Trophoblast cell (in vitro differentiated cells and primary cell): Measurements from ENCODE around the gene CHST6.

ENCODE experiments used
- DNase-seq, 2 donors: peaks; one replicate each; pipeline ENCODE4 v3.0.0-alpha.2; 2016
- H2AFZ ChIP-seq: 2 replicates; pipeline ENCODE4 v1.6.1; 2013; ENCODE audit warnings: low read length, moderate library complexity, mild to moderate bottlenecking; ENCODE audit not compliant: insufficient read depth, poor library complexity
- H2AK5ac ChIP-seq: 2 replicates; pipeline ENCODE4 v1.6.1; 2013; ENCODE audit warnings: mild to moderate bottlenecking, low read length
- H2BK120ac ChIP-seq: 2 replicates; pipeline ENCODE4 v1.6.1; 2013; ENCODE audit warnings: low read length, mild to moderate bottlenecking, moderate library complexity; ENCODE audit not compliant: insufficient read depth, poor library complexity
- H2BK12ac ChIP-seq: 2 replicates; pipeline ENCODE4 v1.6.1; 2013; ENCODE audit warnings: mild to moderate bottlenecking, low read length, moderate library complexity
- H2BK5ac ChIP-seq: 2 replicates; pipeline ENCODE4 v1.6.1; 2013; ENCODE audit warnings: low read length, low read depth, moderate library complexity, mild to moderate bottlenecking; ENCODE audit not compliant: poor library complexity
- H3K14ac ChIP-seq: 2 replicates; pipeline ENCODE4 v1.6.1; 2013; ENCODE audit warnings: mild to moderate bottlenecking, low read length
- H3K18ac ChIP-seq: 2 replicates; pipeline ENCODE4 v1.6.1; 2013; ENCODE audit warnings: mild to moderate bottlenecking, low read length
- H3K23ac ChIP-seq: 2 replicates; pipeline ENCODE4 v1.6.1; 2013; ENCODE audit warnings: low read length
- H3K27ac ChIP-seq: 2 replicates; pipeline ENCODE4 v1.5.1; 2013; ENCODE audit warnings: low read depth, mild to moderate bottlenecking, inconsistent platforms, low read length, moderate library complexity
- H3K27me3 ChIP-seq: 2 replicates; pipeline ENCODE4 v1.6.1; 2013; ENCODE audit warnings: inconsistent platforms, mild to moderate bottlenecking, low read length, moderate library complexity; ENCODE audit not compliant: insufficient read depth
- H3K36me3 ChIP-seq, 2 experiments: 1 replicate in 1 of 2; 2 replicates in 1 of 2; pipeline ENCODE4 v1.6.1; 2013; ENCODE audit warnings: low read length in 2 of 2, mild to moderate bottlenecking in 2 of 2, moderate library complexity in 1 of 2; ENCODE audit not compliant: insufficient read depth in 2 of 2, control insufficient read depth in 1 of 2
- H3K4ac ChIP-seq: 2 replicates; pipeline ENCODE4 v1.6.1; 2013; ENCODE audit warnings: low read depth, mild to moderate bottlenecking, low read length, moderate library complexity
- H3K4me1 ChIP-seq, 2 experiments: 1 replicate in 1 of 2; 2 replicates in 1 of 2; pipeline ENCODE4 v1.6.1; 2013; ENCODE audit warnings: low read length in 2 of 2, mild to moderate bottlenecking in 2 of 2, moderate library complexity in 1 of 2; ENCODE audit not compliant: insufficient read depth in 2 of 2, control insufficient read depth in 1 of 2
- H3K4me2 ChIP-seq: 2 replicates; pipeline ENCODE4 v1.6.1; 2013; ENCODE audit warnings: inconsistent platforms, mild to moderate bottlenecking, low read length, moderate library complexity
- H3K4me3 ChIP-seq: 2 replicates; pipeline ENCODE4 v1.5.1; 2013; ENCODE audit warnings: mild to moderate bottlenecking, low read depth, low read length, inconsistent platforms
- H3K79me1 ChIP-seq: one replicate; pipeline ENCODE4 v1.6.1; 2013; ENCODE audit warnings: low read length
- H3K79me2 ChIP-seq: 2 replicates; pipeline ENCODE4 v1.6.1; 2013; ENCODE audit warnings: low read length, mild to moderate bottlenecking; ENCODE audit not compliant: control insufficient read depth, insufficient read depth, poor library complexity
- H3K9ac ChIP-seq: 2 replicates; pipeline ENCODE4 v1.6.1; 2013; ENCODE audit warnings: mild to moderate bottlenecking, low read length
- H3K9me3 ChIP-seq: 2 replicates; pipeline ENCODE4 v1.6.1; 2013; ENCODE audit warnings: low read depth, mild to moderate bottlenecking, control low read depth, inconsistent platforms, low read length; ENCODE audit not compliant: insufficient read depth
- H4K12ac ChIP-seq: 2 replicates; pipeline ENCODE4 v1.6.1; 2013; ENCODE audit warnings: low read depth, mild to moderate bottlenecking, low read length, moderate library complexity
- H4K8ac ChIP-seq: 2 replicates; pipeline ENCODE4 v1.6.1; 2013; ENCODE audit warnings: low read depth, mild to moderate bottlenecking, low read length, moderate library complexity
- H4K91ac ChIP-seq: one replicate; pipeline ENCODE4 v1.6.1; 2013; ENCODE audit warnings: low read depth, mild to moderate bottlenecking, low read length, moderate library complexity
- WGBS: extraction: QIAGEN DNeasy Blood & Tissue Kit; methylation state at CpG from one replicate; pipeline ENCODE4 v1.1.7; 2013; ENCODE audit warnings: missing lambda C conversion rate; ENCODE audit not compliant: insufficient read length, insufficient coverage; ENCODE audit errors: extremely low coverage; 5-methylcytosine and 5-hydroxymethylcytosine counted together

The CHST6 gene

GRCh38 chr16:75423723-75424104, 71.5 kb downstream of the CHST6 start:
- WGBS: no CpG with 5 or more reads among the region's 4 CpGs

More at GRCh38 chr16:75423723-75424104, 71.5 kb downstream of the CHST6 start:
- Histone ChIP-seq H3K9ac (no peak overlapping the region), H3K4me1 (peaks cover 0 to 3% of the 10 kb centered on the region in 2 experiments), H3K4ac (no peak overlapping the region), H4K12ac (no peak overlapping the region), H3K4me3 (no peak overlapping the region), H3K27me3 (no peaks in the 10 kb centered on the region), H2AFZ (no peak overlapping the region), H3K27ac (no peak overlapping the region), H4K8ac (no peak overlapping the region), H3K79me2 (peaks cover 2% of the 10 kb centered on the region), H2BK12ac (no peak overlapping the region), H2BK5ac (no peak overlapping the region), H4K91ac (no peak overlapping the region), H3K79me1 (peaks cover 1% of the 10 kb centered on the region), H3K23ac (no peak overlapping the region), H2AK5ac (no peak overlapping the region), H3K18ac (no peak overlapping the region), H3K36me3 (no peaks in the 10 kb centered on the region), H2BK120ac (no peak overlapping the region), H3K14ac (no peak overlapping the region), H3K9me3 (no peaks in the 10 kb centered on the region), H3K4me2 (no peak overlapping the region)
- no peak for DNase-seq
